Adrenal gland (tissue), 12 donors: Measurements from ENCODE around the gene C1QC. TPM values are rescaled to one million over a fixed set of nuclear protein-coding genes. Genes with fewer than 3 reads are reported as not detected.
A peak's percentile ranks its signal among the peaks of the same experiment; 100 is the strongest.
"Not testable (repeated sequence)": the region's sequence is repeated elsewhere in the genome, so short reads cannot be mapped to it uniquely, and the experiment has no call there.

Source experiments
- DNase-seq, 7 donors: peaks; one replicate each; pipeline ENCODE4 v3.0.0-alpha.2; 2019 to 2020
- H3K27ac ChIP-seq, 5 donors: fragments of 200-600 bp; sonication (generic) in 4 of 5; 1 replicate in 3 of 5; 2 replicates in 2 of 5; pipeline versions ENCODE4 v1.5.1 to v1.8.0; 2016 to 2020; ENCODE audit warnings: mild to moderate bottlenecking in 1 of 5
- H3K27me3 ChIP-seq: fragments of 200-600 bp; 2 replicates; pipeline ENCODE4 v1.8.0; 2021
- H3K36me3 ChIP-seq, 2 donors: fragments of 200-600 bp; replicated peaks in 1 of 2; 1 replicate in 1 of 2; 2 replicates in 1 of 2; pipeline versions ENCODE4 v1.5.1 to v1.8.0; 2018 to 2022
- H3K4me1 ChIP-seq, 2 donors: fragments of 200-600 bp; replicated peaks in 1 of 2; 1 replicate in 1 of 2; 2 replicates in 1 of 2; pipeline versions ENCODE4 v1.5.1 to v1.8.0; 2018 to 2021
- H3K4me3 ChIP-seq, 4 donors: fragments of 200-600 bp; sonication (generic) in 3 of 4; one replicate each; pipeline ENCODE4 v1.5.1; 2016 to 2018
- H3K9me3 ChIP-seq, 3 donors: fragments of 200-600 bp; sonication (generic) in 1 of 3; replicated peaks in 1 of 3; 1 replicate in 2 of 3; 2 replicates in 1 of 3; pipeline versions ENCODE4 v1.5.1 to v1.8.0; 2016 to 2021
- CTCF ChIP-seq, 6 experiments: fragments of 450-650 bp in 4 of 6; fragments of 200-600 bp in 2 of 6; sonication (generic) in 1 of 6; IDR thresholded peaks; 1 replicate in 5 of 6; 2 replicates in 1 of 6; pipeline versions ENCODE4 v1.5.1 to v1.8.0; 2016 to 2021; ENCODE audit warnings: antibody characterized with exemption in 6 of 6, mild to moderate bottlenecking in 2 of 6, moderate library complexity in 1 of 6
- POLR2A ChIP-seq, 2 donors: fragments of 450-650 bp; IDR thresholded peaks; one replicate each; pipeline ENCODE4 v1.6.1; 2017; ENCODE audit warnings: antibody characterized with exemption in 2 of 2, mild to moderate bottlenecking in 2 of 2, moderate library complexity in 1 of 2
- WGBS, 4 donors: extraction: QIAGEN DNeasy Blood & Tissue Kit in 2 of 4; methylation state at CpG; one replicate each; pipeline versions ENCODE4 v1.1.5 to v1.1.7; 2013 to 2017; 5-methylcytosine and 5-hydroxymethylcytosine counted together
- intact Hi-C, 2 donors: fragments of 100-400 bp; cut with DNase I; formaldehyde crosslinking; loops; one replicate each; pipeline versions ENCODE4 v1.14.1 to v1.15.0; 2022 to 2023
- polyA plus RNA-seq, 3 donors: library from polyadenylated mRNA; stranded (reverse); fragments of 200-250 nt in 2 of 3; fragments of 350-450 nt in 1 of 3; fragmentation: Illumina TruSeq in 1 of 3; extraction: RNeasy Lipid Tissue Mini Kit (QIAGEN cat#74804) in 1 of 3; gene quantifications; one replicate each; pipeline ENCODE4 v1.2.3, GENCODE V29; 2013 to 2014
- total RNA-seq, 9 donors: library from RNA; depleted of rRNA in 4 of 9; stranded (reverse); fragments of >200 nt in 4 of 9; fragments of 120-200 nt in 1 of 9; fragmentation: NEBNext Ultra II Directional in 1 of 9; extraction: Animal tissue kit (Norgen Biotek cat#: 25700) in 1 of 9; gene quantifications; one replicate each; pipeline versions ENCODE4 v1.1.0 to v1.2.4, GENCODE V29; 2013 to 2023
- donor health status: healthy with polysubstance abuse.
- donor health status: Bipolar disorder and iron deficiency.
- donor health status: DM: yes; HTN: yes; CAD: no.
- donor health status: DM: no; HTN: no; CAD: no.
- donor health status: DM: no; HTN: no; CAD: no.
- donor health status: DM: yes; HTN: yes; CAD: no.

The C1QC gene
- total and polyA plus RNA-seq, 12 donors: 24.1 to 1,409 (median 450) TPM

GRCh38 chr1:22662986-22663408, 19.6 kb downstream of the C1QC start:
- Histone ChIP-seq H3K27me3 (no peaks in the 10 kb centered on the region), H3K4me1 (no peaks in the 10 kb centered on the region), H3K36me3 (no peaks in the 10 kb centered on the region), H3K4me3 (no peak overlapping the region), H3K27ac (no peak overlapping the region), H3K9me3 (no peaks in the 10 kb centered on the region)
- no peak for DNase-seq
- TF ChIP-seq CTCF (IDR thresholded peaks at IDR 0.05): no peak
- peak in 1 of 2 donors; percentile 8 for TF ChIP-seq POLR2A (IDR thresholded peaks at IDR 0.05)
- intact Hi-C loops: no loop called here
- 58 to 84% (median 79%) methylated on average over 2 to 8 of the region's 8 CpGs for WGBS, 4 donors

- DNase-seq: no peak
- TF ChIP-seq POLR2A (IDR thresholded peaks at IDR 0.05) (no peak), CTCF (IDR thresholded peaks at IDR 0.05) (peak in 5 of 6 experiments; percentile 23 to 46 (median 26))
- H3K27me3 ChIP-seq: peaks cover 9% of the 10 kb centered on the region
- no peaks in the 10 kb centered on the region for H3K36me3 ChIP-seq
- WGBS, 4 donors: 50 to 58% (median 53%) methylated on average over 6 to 7 of the region's 7 CpGs
- no peaks in the 10 kb centered on the region for H3K9me3 ChIP-seq
- intact Hi-C loops: no loop called here
- H3K27ac ChIP-seq: no peak overlapping the region
- H3K4me3 ChIP-seq: no peak overlapping the region
- no peaks in the 10 kb centered on the region for H3K4me1 ChIP-seq
These were observed 22.3 kb downstream of the C1QC start for GRCh38 chr1:22665752-22666151.

- H3K27me3 ChIP-seq: peaks cover 11% of the 10 kb centered on the region
- H3K4me3 ChIP-seq: no peak overlapping the region
- intact Hi-C loops: no loop called here
- TF ChIP-seq CTCF (IDR thresholded peaks at IDR 0.05) (no peak), POLR2A (IDR thresholded peaks at IDR 0.05) (no peak)
- no peak overlapping the region for H3K27ac ChIP-seq
- H3K4me1 ChIP-seq: no peaks in the 10 kb centered on the region
- no peaks in the 10 kb centered on the region for H3K36me3 ChIP-seq
- WGBS, 4 donors: 44 to 57% (median 48%) methylated on average over 2 of the region's 2 CpGs
- H3K9me3 ChIP-seq: no peaks in the 10 kb centered on the region
- no peak for DNase-seq
These were observed 23.0 kb downstream of the C1QC start for GRCh38 chr1:22666412-22666811.

- H3K36me3 ChIP-seq, H3K4me1 ChIP-seq, DNase-seq, H3K4me3 ChIP-seq, H3K27ac ChIP-seq, H3K9me3 ChIP-seq, intact Hi-C loops: not testable (repeated sequence)
- WGBS, 4 donors: 80 to 100% (median 91%) methylated on average over 2 of the region's 2 CpGs
- H3K27me3 ChIP-seq: peaks cover 11% of the 10 kb centered on the region
These were observed 25.4 kb downstream of the C1QC start for GRCh38 chr1:22668840-22669239.

- Histone ChIP-seq H3K4me3 (no peak overlapping the region), H3K27ac (no peak overlapping the region), H3K27me3 (peaks cover 11% of the 10 kb centered on the region), H3K4me1 (no peaks in the 10 kb centered on the region), H3K36me3 (no peaks in the 10 kb centered on the region), H3K9me3 (no peaks in the 10 kb centered on the region)
- intact Hi-C loops: no loop called here
- WGBS, 4 donors: 61 to 73% (median 67%) methylated on average over 11 to 12 of the region's 12 CpGs
- TF ChIP-seq POLR2A (IDR thresholded peaks at IDR 0.05) (no peak), CTCF (IDR thresholded peaks at IDR 0.05) (no peak)
- DNase-seq: no peak
These were observed 27.0 kb downstream of the C1QC start for GRCh38 chr1:22670352-22670975.
